OCI-LY1 (cell line): ENCODE data around the gene FAM151A.

Source experiments
- CTCF ChIP-seq: fragments of 200-600 bp; sonication (generic), shearing (Covaris generic); IDR thresholded peaks from 2 replicates; pipeline ENCODE4 v1.5.1; 2017; ENCODE audit warnings: mild to moderate bottlenecking, antibody characterized with exemption, low read length, moderate library complexity, mixed read lengths
- EZH2 ChIP-seq: fragments of 200-600 bp; sonication (generic), shearing (Covaris generic); IDR thresholded peaks from 2 replicates; pipeline ENCODE4 v1.8.0; 2017; ENCODE audit warnings: borderline replicate concordance, mixed run types, mild to moderate bottlenecking, antibody characterized with exemption, low read length, moderate library complexity, mixed read lengths

DNA sequence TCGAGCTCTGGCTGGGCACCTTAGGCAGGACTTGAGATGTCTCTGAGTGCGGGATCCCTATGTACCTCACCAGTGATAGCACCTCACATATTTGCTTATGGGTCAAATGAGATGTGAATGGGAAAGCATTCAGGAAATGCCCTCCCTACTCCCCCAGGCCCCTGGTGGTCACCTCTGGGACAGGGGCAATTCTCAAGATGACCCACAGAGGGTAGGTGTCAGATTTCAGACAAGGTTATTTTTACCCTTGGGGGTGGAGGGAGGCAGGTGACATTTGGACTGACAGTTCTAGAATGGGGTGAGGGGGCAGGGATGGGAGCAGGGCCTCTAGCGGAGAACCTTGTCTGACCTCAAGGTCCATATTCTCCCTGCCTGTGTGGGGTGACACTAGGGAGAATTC is 48.2 kb downstream of the FAM151A start:
- TF ChIP-seq CTCF (no peak), EZH2 (no peak)
